HEK293T (cell line): Measurements from ENCODE around the gene TMEM35B.

Experiments used
- BHLHE40 ChIP-seq: fragments of 450-650 bp; IDR thresholded peaks from 2 replicates; pipeline ENCODE4 v1.6.1; 2016; ENCODE audit warnings: mild to moderate bottlenecking, moderate library complexity, borderline replicate concordance
- ELF4 ChIP-seq: fragments of 450-650 bp; IDR thresholded peaks from 2 replicates; pipeline ENCODE4 v1.6.1; 2017; ENCODE audit warnings: antibody characterized with exemption
- FOXM1 ChIP-seq: fragments of 450-650 bp; IDR thresholded peaks from 2 replicates; pipeline ENCODE4 v1.6.1; 2017; ENCODE audit warnings: mild to moderate bottlenecking, borderline replicate concordance
- SP1 ChIP-seq: fragments of 450-650 bp; IDR thresholded peaks from 2 replicates; pipeline ENCODE4 v1.6.1; 2017
- SUZ12 ChIP-seq: fragments of 450-650 bp; IDR thresholded peaks from 2 replicates; pipeline ENCODE4 v1.6.1; 2016; ENCODE audit warnings: mild to moderate bottlenecking
- TF ChIP-seq, protein P1 (sequence below): fragments of 450-650 bp; IDR thresholded peaks from 2 replicates; pipeline ENCODE4 v1.6.1; 2016

- TF ChIP-seq, protein P1, sequence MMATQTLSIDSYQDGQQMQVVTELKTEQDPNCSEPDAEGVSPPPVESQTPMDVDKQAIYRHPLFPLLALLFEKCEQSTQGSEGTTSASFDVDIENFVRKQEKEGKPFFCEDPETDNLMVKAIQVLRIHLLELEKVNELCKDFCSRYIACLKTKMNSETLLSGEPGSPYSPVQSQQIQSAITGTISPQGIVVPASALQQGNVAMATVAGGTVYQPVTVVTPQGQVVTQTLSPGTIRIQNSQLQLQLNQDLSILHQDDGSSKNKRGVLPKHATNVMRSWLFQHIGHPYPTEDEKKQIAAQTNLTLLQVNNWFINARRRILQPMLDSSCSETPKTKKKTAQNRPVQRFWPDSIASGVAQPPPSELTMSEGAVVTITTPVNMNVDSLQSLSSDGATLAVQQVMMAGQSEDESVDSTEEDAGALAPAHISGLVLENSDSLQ = no peak
- TF ChIP-seq SUZ12 = no peak
- TF ChIP-seq BHLHE40 = no peak
- no peak for TF ChIP-seq FOXM1
- TF ChIP-seq ELF4 = no peak
- no peak for TF ChIP-seq SP1
Measured at GRCh38 chr1:34987018-34987417, 1.9 kb upstream of the TMEM35B start.
